ENCODE measurements around the gene MINDY4.

MINDY4 gene

DNA sequence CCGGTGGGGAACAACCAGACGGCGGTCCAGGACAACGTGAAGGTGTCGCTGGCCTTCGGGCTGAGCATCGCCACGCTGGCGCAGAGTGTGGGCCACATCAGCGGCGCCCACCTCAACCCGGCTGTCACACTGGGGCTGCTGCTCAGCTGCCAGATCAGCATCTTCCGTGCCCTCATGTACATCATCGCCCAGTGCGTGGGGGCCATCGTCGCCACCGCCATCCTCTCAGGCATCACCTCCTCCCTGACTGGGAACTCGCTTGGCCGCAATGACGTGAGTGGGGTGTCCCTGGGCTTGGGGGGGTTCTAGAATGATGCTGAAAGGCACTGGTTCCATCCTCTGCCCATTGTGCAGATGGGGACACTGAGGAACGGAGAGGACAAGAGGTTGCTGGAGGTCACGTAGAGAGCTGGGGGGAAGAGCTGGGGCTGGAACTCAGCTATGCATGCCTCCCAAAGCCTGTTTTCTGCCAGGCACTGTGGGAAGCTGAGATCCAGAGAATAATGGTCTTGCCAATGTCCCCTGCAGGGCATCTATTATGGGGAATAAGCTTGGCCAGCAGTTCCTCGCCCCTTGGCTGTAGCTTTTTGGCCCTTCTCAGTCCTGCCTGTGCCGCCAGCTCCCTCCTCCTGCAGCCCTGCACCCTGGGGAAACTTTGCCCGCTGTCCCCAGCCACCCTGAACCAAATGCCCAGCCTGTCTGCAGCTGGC, 141.0 kb downstream of the MINDY4 start:
- no peaks in the 10 kb centered on the region for H3K79me1 ChIP-seq (ENCODE audit: low read length)
- H3K23ac ChIP-seq (ENCODE audit: low read length): no peak overlapping the region
- H3K36me3 ChIP-seq (ENCODE audit: control insufficient read depth in 1 of 2, insufficient read depth in 2 of 2, low read length in 2 of 2): no peaks in the 10 kb centered on the region
- no peaks in the 10 kb centered on the region for H3K79me2 ChIP-seq (ENCODE audit: control insufficient read depth, insufficient read depth, low read length, poor library complexity)
- H3K9ac ChIP-seq (ENCODE audit: low read length): no peak overlapping the region
- H3K4me1 ChIP-seq (ENCODE audit: control insufficient read depth in 1 of 2, insufficient read depth in 2 of 2, low read length in 2 of 2): no peaks in the 10 kb centered on the region
- no peak overlapping the region for H3K18ac ChIP-seq (ENCODE audit: low read length)
- H4K91ac ChIP-seq (ENCODE audit: low read depth, low read length): no peak overlapping the region
- H3K4me2 ChIP-seq (ENCODE audit: low read length): no peak overlapping the region
- H4K8ac ChIP-seq (ENCODE audit: low read depth, low read length): no peak overlapping the region
- no peak overlapping the region for H2BK120ac ChIP-seq (ENCODE audit: insufficient read depth, low read length, poor library complexity)
- DNase-seq: no peak
- no peak overlapping the region for H2AFZ ChIP-seq (ENCODE audit: insufficient read depth, low read length, poor library complexity)
- H2AK5ac ChIP-seq (ENCODE audit: low read length): no peak overlapping the region
- peaks cover 5% of the 10 kb centered on the region for H3K9me3 ChIP-seq (ENCODE audit: insufficient read depth, low read depth, low read length)
- no peak overlapping the region for H2BK12ac ChIP-seq (ENCODE audit: low read length)
- WGBS (ENCODE audit: extremely low coverage, insufficient coverage, insufficient read length): no CpG with 5 or more reads among the region's 26 CpGs
- H2BK5ac ChIP-seq (ENCODE audit: low read depth, low read length, poor library complexity): no peak overlapping the region
- H4K12ac ChIP-seq (ENCODE audit: low read depth, low read length): no peak overlapping the region
- no peaks in the 10 kb centered on the region for H3K27me3 ChIP-seq (ENCODE audit: insufficient read depth, low read length)
- no peak overlapping the region for H3K27ac ChIP-seq (ENCODE audit: low read depth, low read length)
- H3K14ac ChIP-seq (ENCODE audit: low read length): no peak overlapping the region
- H3K4me3 ChIP-seq (ENCODE audit: low read depth, low read length): no peak overlapping the region
- H3K4ac ChIP-seq (ENCODE audit: low read depth, low read length): no peak overlapping the region

DNA sequence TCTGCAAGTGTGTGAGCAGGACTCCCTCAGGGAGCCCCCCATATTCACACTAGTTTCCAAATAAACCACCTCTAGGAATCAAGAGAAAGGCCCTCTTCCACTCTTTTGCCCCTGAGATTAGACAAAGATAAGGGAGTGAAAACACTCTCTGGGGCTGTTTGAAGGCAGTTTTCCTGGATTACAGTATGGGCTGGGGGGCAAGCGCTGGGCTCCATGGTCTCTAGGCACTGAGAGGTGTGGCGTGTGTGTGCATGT, 141.4 kb downstream of the MINDY4 start:
- Histone ChIP-seq H3K4me2 (ENCODE audit: low read length) (no peak overlapping the region), H3K4me3 (ENCODE audit: low read depth, low read length) (no peak overlapping the region), H2BK5ac (ENCODE audit: low read depth, low read length, poor library complexity) (no peak overlapping the region), H4K8ac (ENCODE audit: low read depth, low read length) (no peak overlapping the region), H3K27ac (ENCODE audit: low read depth, low read length) (no peak overlapping the region), H3K9me3 (ENCODE audit: insufficient read depth, low read depth, low read length) (peaks cover 5% of the 10 kb centered on the region), H3K14ac (ENCODE audit: low read length) (no peak overlapping the region), H3K79me1 (ENCODE audit: low read length) (no peaks in the 10 kb centered on the region), H3K4me1 (ENCODE audit: control insufficient read depth in 1 of 2, insufficient read depth in 2 of 2, low read length in 2 of 2) (no peaks in the 10 kb centered on the region), H3K18ac (ENCODE audit: low read length) (no peak overlapping the region), H3K4ac (ENCODE audit: low read depth, low read length) (no peak overlapping the region), H3K23ac (ENCODE audit: low read length) (no peak overlapping the region), H3K9ac (ENCODE audit: low read length) (no peak overlapping the region), H4K12ac (ENCODE audit: low read depth, low read length) (no peak overlapping the region), H2AK5ac (ENCODE audit: low read length) (no peak overlapping the region), H4K91ac (ENCODE audit: low read depth, low read length) (no peak overlapping the region), H2BK12ac (ENCODE audit: low read length) (no peak overlapping the region), H3K79me2 (ENCODE audit: control insufficient read depth, insufficient read depth, low read length, poor library complexity) (no peaks in the 10 kb centered on the region), H3K27me3 (ENCODE audit: insufficient read depth, low read length) (no peaks in the 10 kb centered on the region), H2AFZ (ENCODE audit: insufficient read depth, low read length, poor library complexity) (no peak overlapping the region), H2BK120ac (ENCODE audit: insufficient read depth, low read length, poor library complexity) (no peak overlapping the region), H3K36me3 (ENCODE audit: control insufficient read depth in 1 of 2, insufficient read depth in 2 of 2, low read length in 2 of 2) (no peaks in the 10 kb centered on the region)
- DNase-seq: no peak
- whole genome bisulfite sequencing (ENCODE audit: extremely low coverage, insufficient coverage, insufficient read length): no CpG with 5 or more reads among the region's 2 CpGs

DNA sequence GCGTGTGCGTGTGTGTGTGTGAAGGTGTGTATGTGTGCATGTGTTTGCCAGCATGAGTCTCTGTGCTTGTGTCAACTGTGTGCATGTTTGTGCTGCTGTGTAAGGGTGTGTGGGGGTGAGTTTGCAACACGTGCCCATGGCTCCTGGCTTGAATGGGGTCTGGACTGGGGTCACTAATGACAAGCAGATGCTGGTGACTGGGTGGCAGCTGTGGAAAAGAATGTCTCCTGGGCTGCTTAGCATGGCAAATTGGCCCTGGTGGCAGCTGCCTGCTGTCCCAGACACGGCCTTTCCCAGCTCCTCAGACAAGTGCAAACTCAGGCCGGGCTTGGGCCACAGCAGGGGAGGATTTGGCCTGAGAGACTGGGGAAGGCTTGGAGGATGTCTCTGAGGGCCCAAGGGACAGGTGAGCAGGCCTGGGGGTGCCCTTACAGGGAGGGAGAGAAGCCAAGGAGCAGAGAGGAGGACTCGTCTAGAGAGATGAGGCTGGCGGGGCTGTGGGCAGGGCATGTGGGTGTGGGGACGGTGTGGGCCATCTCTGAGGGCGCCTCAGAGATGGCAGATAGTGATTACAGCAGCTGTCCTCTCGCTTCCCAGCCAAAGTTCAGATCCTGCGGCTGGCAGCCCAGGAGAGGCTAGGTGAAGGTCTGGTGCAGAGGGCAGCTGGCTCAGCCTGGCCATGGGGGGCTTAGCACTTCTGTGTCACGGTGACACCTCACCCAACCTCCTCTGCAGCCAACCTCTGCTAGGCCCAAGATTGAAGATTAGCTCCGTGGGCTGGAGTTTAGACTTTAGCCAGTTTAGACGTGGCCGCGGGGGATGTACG, 142.0 kb downstream of the MINDY4 start:
- no peak overlapping the region for H3K4me3 ChIP-seq (ENCODE audit: low read depth, low read length)

DNA sequence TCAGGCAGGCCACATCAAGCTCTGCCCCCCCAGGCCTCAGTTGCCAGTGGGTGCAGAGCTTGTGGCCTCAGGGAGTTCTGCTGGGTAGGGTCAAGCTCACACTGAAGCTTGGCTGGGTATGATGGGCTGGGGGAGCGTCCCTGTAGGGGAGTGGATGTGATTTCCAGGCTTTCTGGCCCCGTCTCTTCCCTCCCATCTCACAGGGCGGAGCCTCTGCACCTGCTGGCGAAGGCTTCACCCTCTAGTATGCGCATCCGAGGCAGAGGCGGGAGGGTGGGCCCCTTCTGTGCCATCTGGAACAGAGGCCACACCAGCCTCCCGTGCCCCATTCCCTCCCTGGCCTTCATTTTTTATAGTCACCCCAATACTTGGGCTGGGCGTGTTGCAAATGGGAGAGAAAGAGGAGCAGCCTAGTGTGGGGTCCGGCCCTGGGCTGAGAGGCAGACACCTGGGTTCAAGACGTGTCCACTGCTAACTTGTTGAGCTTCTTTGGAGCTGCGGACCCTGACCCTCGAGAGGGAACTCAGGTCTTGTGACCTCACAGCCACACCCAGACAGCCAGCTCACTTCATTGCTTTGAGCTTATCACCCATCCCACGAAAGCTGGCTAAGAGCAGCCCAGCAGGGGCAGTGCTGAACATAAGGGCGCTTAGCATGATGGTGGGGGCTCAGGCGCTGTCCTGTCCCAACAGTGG, 142.8 kb downstream of the MINDY4 start:
- no peak overlapping the region for H3K27ac ChIP-seq (ENCODE audit: low read depth, low read length)
- H2BK120ac ChIP-seq (ENCODE audit: insufficient read depth, low read length, poor library complexity): no peak overlapping the region
- no peak overlapping the region for H2AK5ac ChIP-seq (ENCODE audit: low read length)
- no peak overlapping the region for H4K91ac ChIP-seq (ENCODE audit: low read depth, low read length)
- no peaks in the 10 kb centered on the region for H3K79me2 ChIP-seq (ENCODE audit: control insufficient read depth, insufficient read depth, low read length, poor library complexity)
- H3K79me1 ChIP-seq (ENCODE audit: low read length): no peaks in the 10 kb centered on the region
- H3K4me3 ChIP-seq (ENCODE audit: low read depth, low read length): no peak overlapping the region
- no peak overlapping the region for H4K12ac ChIP-seq (ENCODE audit: low read depth, low read length)
- H2BK12ac ChIP-seq (ENCODE audit: low read length): no peak overlapping the region
- H3K23ac ChIP-seq (ENCODE audit: low read length): no peak overlapping the region
- H3K27me3 ChIP-seq (ENCODE audit: insufficient read depth, low read length): no peaks in the 10 kb centered on the region
- H3K4me2 ChIP-seq (ENCODE audit: low read length): no peak overlapping the region
- H3K36me3 ChIP-seq (ENCODE audit: control insufficient read depth in 1 of 2, insufficient read depth in 2 of 2, low read length in 2 of 2): no peaks in the 10 kb centered on the region
- H3K4me1 ChIP-seq (ENCODE audit: control insufficient read depth in 1 of 2, insufficient read depth in 2 of 2, low read length in 2 of 2): no peaks in the 10 kb centered on the region
- no peak overlapping the region for H3K18ac ChIP-seq (ENCODE audit: low read length)
- H3K14ac ChIP-seq (ENCODE audit: low read length): no peak overlapping the region
- H2BK5ac ChIP-seq (ENCODE audit: low read depth, low read length, poor library complexity): no peak overlapping the region
- H4K8ac ChIP-seq (ENCODE audit: low read depth, low read length): no peak overlapping the region
- peaks cover 5% of the 10 kb centered on the region for H3K9me3 ChIP-seq (ENCODE audit: insufficient read depth, low read depth, low read length)
- no peak overlapping the region for H2AFZ ChIP-seq (ENCODE audit: insufficient read depth, low read length, poor library complexity)
- no peak overlapping the region for H3K9ac ChIP-seq (ENCODE audit: low read length)
- no peak overlapping the region for H3K4ac ChIP-seq (ENCODE audit: low read depth, low read length)
- WGBS (ENCODE audit: extremely low coverage, insufficient coverage, insufficient read length): no CpG with 5 or more reads among the region's 16 CpGs
- peak in 1 of 2 donors; percentile 21 for DNase-seq

More for the DNA sequence above, 142.0 kb downstream of the MINDY4 start:
- no peak overlapping the region for H2BK120ac ChIP-seq (ENCODE audit: insufficient read depth, low read length, poor library complexity)
- H3K14ac ChIP-seq (ENCODE audit: low read length): no peak overlapping the region
- no peak overlapping the region for H2AK5ac ChIP-seq (ENCODE audit: low read length)
- no peak overlapping the region for H4K8ac ChIP-seq (ENCODE audit: low read depth, low read length)
- peaks cover 5% of the 10 kb centered on the region for H3K9me3 ChIP-seq (ENCODE audit: insufficient read depth, low read depth, low read length)
- no peaks in the 10 kb centered on the region for H3K4me1 ChIP-seq (ENCODE audit: control insufficient read depth in 1 of 2, insufficient read depth in 2 of 2, low read length in 2 of 2)
- H2BK12ac ChIP-seq (ENCODE audit: low read length): no peak overlapping the region
- no peak overlapping the region for H3K27ac ChIP-seq (ENCODE audit: low read depth, low read length)
- DNase-seq: no peak
- no peak overlapping the region for H3K9ac ChIP-seq (ENCODE audit: low read length)
- WGBS (ENCODE audit: extremely low coverage, insufficient coverage, insufficient read length): no CpG with 5 or more reads among the region's 17 CpGs
- no peak overlapping the region for H3K4me2 ChIP-seq (ENCODE audit: low read length)
- H4K91ac ChIP-seq (ENCODE audit: low read depth, low read length): no peak overlapping the region
- no peaks in the 10 kb centered on the region for H3K79me1 ChIP-seq (ENCODE audit: low read length)
- no peak overlapping the region for H2AFZ ChIP-seq (ENCODE audit: insufficient read depth, low read length, poor library complexity)
- no peak overlapping the region for H3K18ac ChIP-seq (ENCODE audit: low read length)
- H4K12ac ChIP-seq (ENCODE audit: low read depth, low read length): no peak overlapping the region
- H3K79me2 ChIP-seq (ENCODE audit: control insufficient read depth, insufficient read depth, low read length, poor library complexity): no peaks in the 10 kb centered on the region
- H2BK5ac ChIP-seq (ENCODE audit: low read depth, low read length, poor library complexity): no peak overlapping the region
- no peak overlapping the region for H3K23ac ChIP-seq (ENCODE audit: low read length)
- no peaks in the 10 kb centered on the region for H3K36me3 ChIP-seq (ENCODE audit: control insufficient read depth in 1 of 2, insufficient read depth in 2 of 2, low read length in 2 of 2)
- no peak overlapping the region for H3K4ac ChIP-seq (ENCODE audit: low read depth, low read length)
- H3K27me3 ChIP-seq (ENCODE audit: insufficient read depth, low read length): no peaks in the 10 kb centered on the region
